HepG2 (cell line): ENCODE measurements around the gene EFCAB13. TPM values are rescaled to one million over a fixed set of nuclear protein-coding genes. Genes with fewer than 3 reads are reported as not detected.

Experiments used
- ATAC-seq: fragments of 200-7000 bp; cut with Tn5 transposase; 3 replicates; pipeline ENCODE4 v1.9.1; 2020; ENCODE audit warnings: mild to moderate bottlenecking, moderate library complexity
- BruUV-seq: library from RNA; stranded (reverse); fragments of 400-500 nt; replicated peaks from 2 replicates; lab custom pipeline; 2021; lab: Mats Ljungman, UMichigan
- CTCF ChIA-PET: fragments of 300-600 bp; formaldehyde crosslinking; extraction: SDS; loops from one replicate; lab custom pipeline; 2021; ENCODE audit warnings: low total read pairs, inconsistent platforms, low intra/inter-chr PET ratio; lab: Yijun Ruan, JAX
- POLR2A ChIA-PET: fragments of 350-600 bp; sonication (Branson Sonifier 250); formaldehyde crosslinking; loops from one replicate; lab custom pipeline; 2020; ENCODE audit warnings: antibody characterized with exemption, inconsistent platforms; lab: Yijun Ruan, JAX
- DNase-seq: peaks from one replicate; pipeline ENCODE4 v3.0.0-alpha.2; 2015; ENCODE audit warnings: low spot score
- FAIRE-seq: peaks from 3 replicates; lab custom pipeline; 2011; peaks lifted over from hg19 to GRCh38; lab: Jason Lieb, UNC
- H2AFZ ChIP-seq: one replicate; pipeline ENCODE4 v1.6.1; 2011; ENCODE audit warnings: low read length, inconsistent platforms
- H3K27ac ChIP-seq: fragments of 300-600 bp; 3 replicates; pipeline ENCODE4 v1.8.0; 2011; ENCODE audit warnings: mixed run types, mild to moderate bottlenecking, mixed read lengths, low read length, inconsistent platforms; ENCODE audit not compliant: insufficient read depth; ENCODE audit errors: extremely low read length
- H3K27me3 ChIP-seq, 2 experiments: fragments of 200-600 bp in 1 of 2; 2 replicates in 1 of 2; 3 replicates in 1 of 2; pipeline versions ENCODE4 v1.6.0 to v1.8.0; 2011; ENCODE audit warnings: low read length in 2 of 2, mild to moderate bottlenecking in 2 of 2, moderate library complexity in 2 of 2, inconsistent platforms in 1 of 2; ENCODE audit not compliant: insufficient read depth in 2 of 2, control insufficient read depth in 1 of 2
- H3K36me3 ChIP-seq, 2 experiments: fragments of 200-600 bp in 1 of 2; replicated peaks in 1 of 2; 2 replicates in 1 of 2; 3 replicates in 1 of 2; pipeline versions ENCODE4 v1.5.1 to v1.8.0; 2011; ENCODE audit warnings: low read length in 2 of 2, inconsistent platforms in 1 of 2; ENCODE audit not compliant: insufficient read depth in 2 of 2, control insufficient read depth in 1 of 2
- H3K4me1 ChIP-seq: 2 replicates; pipeline ENCODE4 v1.5.1; 2012; ENCODE audit warnings: low read length, inconsistent platforms; ENCODE audit not compliant: insufficient read depth
- H3K4me2 ChIP-seq: 2 replicates; pipeline ENCODE4 v1.6.0; 2011; ENCODE audit warnings: low read depth, low read length, inconsistent platforms
- H3K4me3 ChIP-seq, 3 experiments: fragments of 200-600 bp in 1 of 3; sonication (generic), shearing (Covaris generic) in 1 of 3; replicated peaks in 1 of 3; 2 replicates each; pipeline ENCODE4 v1.5.1; 2011 to 2016; ENCODE audit warnings: low read length in 3 of 3, inconsistent platforms in 2 of 3, low read depth in 2 of 3, mild to moderate bottlenecking in 2 of 3, control low read depth in 1 of 3, mixed read lengths in 1 of 3; ENCODE audit not compliant: insufficient read depth in 1 of 3
- H3K79me2 ChIP-seq: one replicate; pipeline ENCODE4 v1.6.1; 2011; ENCODE audit warnings: low read length, inconsistent platforms; ENCODE audit not compliant: insufficient read depth
- H3K9ac ChIP-seq: 2 replicates; pipeline ENCODE4 v1.6.0; 2011; ENCODE audit warnings: mild to moderate bottlenecking, low read depth, low read length, inconsistent platforms; ENCODE audit not compliant: insufficient read depth
- H3K9me3 ChIP-seq: 2 replicates; pipeline ENCODE4 v1.5.1; 2012; ENCODE audit warnings: mild to moderate bottlenecking, low read length
- H4K20me1 ChIP-seq: 2 replicates; pipeline ENCODE4 v1.6.0; 2011; ENCODE audit warnings: inconsistent platforms, mild to moderate bottlenecking, low read length, moderate library complexity; ENCODE audit not compliant: insufficient read depth
- AHDC1 ChIP-seq: sonication (generic); formaldehyde crosslinking; IDR thresholded peaks from 2 replicates; pipeline ENCODE4 v1.5.1; 2020; ENCODE audit warnings: mild to moderate bottlenecking, missing genetic modification reagents, borderline replicate concordance
- CEBPZ ChIP-seq: IDR thresholded peaks from 2 replicates; pipeline ENCODE4 v1.6.1; 2012; ENCODE audit warnings: low read length, improper control_type of control experiment
- CSRNP2 ChIP-seq: sonication (generic); formaldehyde crosslinking; conservative IDR thresholded peaks from 2 replicates; pipeline ENCODE4 v1.8.0; 2022; ENCODE audit warnings: low read depth, missing genetic modification reagents
- KDM5B ChIP-seq: sonication (generic); formaldehyde crosslinking; IDR thresholded peaks from 2 replicates; pipeline ENCODE4 v1.4.0; 2020; ENCODE audit warnings: missing genetic modification reagents, mild to moderate bottlenecking, borderline replicate concordance
- KLF6 ChIP-seq: IDR thresholded peaks from 2 replicates; pipeline ENCODE4 v1.8.0; 2016; ENCODE audit warnings: missing biosample characterization, missing genetic modification reagents
- MXI1 ChIP-seq: IDR thresholded peaks from 3 replicates; pipeline ENCODE4 v1.6.1; 2012; ENCODE audit warnings: low read depth, low read length, inconsistent platforms, borderline replicate concordance
- NR3C1 ChIP-seq: sonication (generic); formaldehyde crosslinking; IDR thresholded peaks from 2 replicates; pipeline ENCODE4 v1.4.0; 2020; ENCODE audit warnings: missing genetic modification reagents
- RAD51 ChIP-seq: fragments of 450-650 bp; IDR thresholded peaks from 2 replicates; pipeline ENCODE4 v1.6.1; 2016; ENCODE audit warnings: borderline replicate concordance
- ZBTB2 ChIP-seq: sonication (generic); formaldehyde crosslinking; IDR thresholded peaks from 2 replicates; pipeline ENCODE4 v1.8.0; 2022; ENCODE audit warnings: low read depth, missing genetic modification reagents
- ZBTB42 ChIP-seq: sonication (generic); formaldehyde crosslinking; IDR thresholded peaks from 2 replicates; pipeline ENCODE4 v1.5.0; 2020; ENCODE audit warnings: mild to moderate bottlenecking, missing genetic modification reagents
- ZNF709 ChIP-seq: sonication (generic); formaldehyde crosslinking; IDR thresholded peaks from 2 replicates; pipeline ENCODE4 v1.5.0; 2020; ENCODE audit warnings: mild to moderate bottlenecking, missing genetic modification reagents
- ZNF724P ChIP-seq: sonication (generic); formaldehyde crosslinking; IDR thresholded peaks from 2 replicates; pipeline ENCODE4 v1.8.0; 2022; ENCODE audit warnings: missing genetic modification reagents, borderline replicate concordance
- ZNF75D ChIP-seq: sonication (generic); formaldehyde crosslinking; IDR thresholded peaks from 2 replicates; pipeline ENCODE4 v1.8.1; 2023; ENCODE audit warnings: missing genetic modification reagents, mild to moderate bottlenecking, borderline replicate concordance
- WGBS: methylation state at CpG from one replicate; pipeline ENCODE4 v1.1.6; 2017; ENCODE audit warnings: low lambda C conversion rate; 5-methylcytosine and 5-hydroxymethylcytosine counted together
- in situ Hi-C: cut with HindIII; loops from 2 replicates; pipeline ENCODE4 v1.10.0; 2017; ENCODE audit warnings: low pct_unique_long_range_greater_than_20kb; ENCODE audit not compliant: extremely low pct_ligation_motif_present
- intact Hi-C: fragments of 100-400 bp; cut with micrococcal nuclease; formaldehyde crosslinking; loops from one replicate; pipeline ENCODE4 v1.10.0; 2022; ENCODE audit not compliant: unreplicated experiment
- polyA plus RNA-seq, 8 experiments: library from polyadenylated mRNA; depleted of rRNA in 3 of 8; stranded (reverse) in 7 of 8; unstranded in 1 of 8; fragments of >200 nt; fragmentation: Illumina TruSeq in 4 of 8; extraction: Trizol in 4 of 8; gene quantifications; 2 replicates each; pipeline versions ENCODE4 v1.2.1 to v1.2.3, GENCODE V29; 2011 to 2016; ENCODE audit warnings: low read depth in 4 of 8, missing spikeins in 1 of 8, mixed read lengths in 1 of 8; ENCODE audit not compliant: insufficient read depth in 1 of 8
- total RNA-seq, 5 experiments: library from RNA; depleted of rRNA; stranded (reverse); fragments of >200 nt; fragmentation: Illumina TruSeq; extraction: Trizol; gene quantifications; 2 replicates each; pipeline ENCODE4 v1.2.3, GENCODE V29; 2016; ENCODE audit warnings: low read depth in 1 of 5

EFCAB13 gene
- total and polyA plus RNA-seq, 2 of the 13 experiments (the other 11 are each of a cell fraction or from before 2014, with no cell fraction given), result 0.22 to 0.71 TPM

- no peak for ATAC-seq
- Histone ChIP-seq H3K79me2 (no peaks in the 10 kb centered on the region), H3K27ac (no peak overlapping the region), H3K9ac (no peak overlapping the region), H3K4me1 (peaks cover 19% of the 10 kb centered on the region), H3K9me3 (no peaks in the 10 kb centered on the region), H2AFZ (no peak overlapping the region), H3K4me2 (no peak overlapping the region), H3K4me3 (no peak overlapping the region), H4K20me1 (no peaks in the 10 kb centered on the region), H3K27me3 (peaks cover 1 to 17% of the 10 kb centered on the region in 2 experiments; a peak in 2 of 5 replicates), H3K36me3 (no peaks in the 10 kb centered on the region)
- DNase-seq, result no peak
- intact Hi-C loops, result no loop called here
- in situ Hi-C loops, result no loop called here
- ChIA-PET CTCF (no interaction called here), POLR2A (no interaction called here)
- WGBS, result 88% methylated on average over 4 of the region's 4 CpGs
- FAIRE-seq, result no peak
- no TSS peak for BruUV-seq
- TF ChIP-seq ZBTB2 (CRISPR knock-in tag), result no peak
- TF ChIP-seq ZNF75D (CRISPR knock-in tag), result no peak
- no peak for TF ChIP-seq ZNF724P (CRISPR knock-in tag)
- TF ChIP-seq CSRNP2, result no peak
- no peak for TF ChIP-seq CEBPZ
- no peak for TF ChIP-seq RAD51
- no peak for TF ChIP-seq KDM5B (CRISPR knock-in tag)
- TF ChIP-seq ZBTB42 (CRISPR knock-in tag), result no peak
- no peak for TF ChIP-seq KLF6 (CRISPR knock-in tag)
- TF ChIP-seq NR3C1 (CRISPR knock-in tag), result no peak
- no peak for TF ChIP-seq ZNF709
- no peak for TF ChIP-seq MXI1
- no peak for TF ChIP-seq AHDC1 (CRISPR knock-in tag)
Observed at GRCh38 chr17:47287068-47287467, 36.7 kb upstream of the EFCAB13 start.
